Activated naive CD8-positive, alpha-beta T cell treated with anti-CD3 and anti-CD28 coated beads, Interleukin-2, amount 10 ng/mL, durations not matched to agents 7 days and 5 days (primary cell): ENCODE results near the gene KISS1. TPM values are rescaled to one million over a fixed set of nuclear protein-coding genes. Genes with fewer than 3 reads are reported as not detected.

ENCODE experiments used
- ATAC-seq: fragments of 150-1000 bp; cut with Tn5 transposase; one replicate; pipeline ENCODE4 v1.10.0; 2021; ENCODE audit warnings: low read depth, moderate library complexity
- POLR2A ChIA-PET: fragments of 350-600 bp; sonication (Branson Sonifier 250); formaldehyde crosslinking; loops from one replicate; lab custom pipeline; 2021; ENCODE audit warnings: antibody characterized with exemption; lab: Charles Lee
- DNase-seq: peaks from one replicate; pipeline ENCODE4 v3.0.0; 2021
- H3K27ac Mint-ChIP-seq: one replicate; pipeline ENCODE4 v1.8.0; 2022; ENCODE audit warnings: mild to moderate bottlenecking, mixed read lengths
- H3K27me3 Mint-ChIP-seq: one replicate; pipeline ENCODE4 v1.8.0; 2022; ENCODE audit warnings: mild to moderate bottlenecking, moderate library complexity, mixed read lengths
- H3K36me3 Mint-ChIP-seq: one replicate; pipeline ENCODE4 v1.8.0; 2021; ENCODE audit warnings: mild to moderate bottlenecking, mixed read lengths
- H3K4me1 Mint-ChIP-seq: one replicate; pipeline ENCODE4 v1.8.0; 2021; ENCODE audit warnings: mixed read lengths
- H3K4me3 Mint-ChIP-seq: one replicate; pipeline ENCODE4 v1.8.0; 2022; ENCODE audit warnings: mild to moderate bottlenecking, moderate library complexity, mixed read lengths
- H3K9me3 Mint-ChIP-seq: one replicate; pipeline ENCODE4 v1.8.0; 2021; ENCODE audit warnings: mixed read lengths
- total RNA-seq, 2 experiments: library from RNA; stranded (reverse); gene quantifications; one replicate each; pipeline ENCODE4 v1.2.3, GENCODE V29; 2021

The KISS1 gene
- total RNA-seq, 2 experiments from 2014 or later: not detected

DNA sequence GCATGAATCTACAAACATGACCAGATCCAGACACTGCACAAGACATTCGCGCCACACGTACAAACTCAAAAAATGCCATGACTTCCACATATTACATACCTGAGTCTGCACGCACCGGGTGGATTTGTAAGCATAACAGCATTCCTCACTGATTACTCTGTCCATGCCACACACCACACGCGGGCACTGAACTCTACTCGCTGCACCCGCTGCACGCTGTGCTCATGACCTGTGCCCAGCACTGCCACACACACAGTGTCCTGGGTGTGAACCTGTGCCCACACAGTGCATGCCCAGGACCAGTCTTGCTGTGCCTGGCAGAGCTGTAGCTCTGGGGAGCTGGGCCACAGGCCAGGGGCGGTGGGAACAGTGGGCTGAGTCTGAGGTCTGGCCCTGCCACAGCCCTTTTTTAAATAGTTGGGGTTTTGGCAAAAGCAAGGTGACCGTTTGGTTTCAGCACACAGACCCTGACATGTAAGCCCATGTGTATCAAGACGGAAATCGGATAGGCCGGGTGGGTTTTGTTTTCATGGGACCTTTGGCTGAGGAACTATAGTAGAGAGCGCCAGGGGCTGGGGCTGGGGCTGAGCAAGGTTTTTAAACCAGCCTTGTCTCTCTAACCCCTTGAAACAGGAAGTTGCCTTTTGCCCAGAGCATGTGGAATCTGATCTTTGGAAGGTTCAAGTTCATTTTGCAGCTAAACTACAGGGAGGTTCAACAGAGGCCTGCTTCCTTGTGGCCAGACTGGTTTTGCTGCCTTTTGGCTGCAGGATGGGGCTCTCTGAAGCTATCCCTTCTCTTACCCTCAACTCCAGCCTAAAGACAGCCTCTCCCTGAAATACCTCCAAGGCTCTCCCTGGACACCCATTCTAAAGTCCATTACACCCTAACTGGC is 29.8 kb upstream of the KISS1 start:
- Mint-ChIP-seq H3K27ac (no peak overlapping the region), H3K4me3 (no peak overlapping the region), H3K36me3 (no peaks in the 10 kb centered on the region), H3K4me1 (no peaks in the 10 kb centered on the region), H3K9me3 (no peaks in the 10 kb centered on the region), H3K27me3 (no peaks in the 10 kb centered on the region)
- POLR2A ChIA-PET: no interaction called here
- DNase-seq: no peak
- ATAC-seq: no peak

DNA sequence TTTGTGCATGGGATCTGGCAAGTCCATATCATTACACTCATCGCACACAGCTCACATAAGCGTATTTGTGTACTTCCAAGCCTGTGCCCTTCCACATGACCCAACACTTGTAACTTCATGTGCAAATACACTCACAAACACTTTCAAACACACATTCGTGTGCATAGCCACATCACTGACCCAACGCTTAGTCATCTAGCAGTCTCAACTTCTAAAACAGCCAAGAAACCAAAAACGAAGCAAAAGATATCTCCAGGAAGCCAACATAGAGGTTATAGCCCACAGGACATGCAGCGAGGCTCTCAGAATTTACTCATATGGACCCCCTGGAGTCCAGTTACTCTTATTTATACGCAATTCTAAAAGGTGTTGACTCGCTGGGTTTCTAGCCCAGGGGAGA is 28.4 kb upstream of the KISS1 start:
- H3K27me3 Mint-ChIP-seq: no peaks in the 10 kb centered on the region

DNA sequence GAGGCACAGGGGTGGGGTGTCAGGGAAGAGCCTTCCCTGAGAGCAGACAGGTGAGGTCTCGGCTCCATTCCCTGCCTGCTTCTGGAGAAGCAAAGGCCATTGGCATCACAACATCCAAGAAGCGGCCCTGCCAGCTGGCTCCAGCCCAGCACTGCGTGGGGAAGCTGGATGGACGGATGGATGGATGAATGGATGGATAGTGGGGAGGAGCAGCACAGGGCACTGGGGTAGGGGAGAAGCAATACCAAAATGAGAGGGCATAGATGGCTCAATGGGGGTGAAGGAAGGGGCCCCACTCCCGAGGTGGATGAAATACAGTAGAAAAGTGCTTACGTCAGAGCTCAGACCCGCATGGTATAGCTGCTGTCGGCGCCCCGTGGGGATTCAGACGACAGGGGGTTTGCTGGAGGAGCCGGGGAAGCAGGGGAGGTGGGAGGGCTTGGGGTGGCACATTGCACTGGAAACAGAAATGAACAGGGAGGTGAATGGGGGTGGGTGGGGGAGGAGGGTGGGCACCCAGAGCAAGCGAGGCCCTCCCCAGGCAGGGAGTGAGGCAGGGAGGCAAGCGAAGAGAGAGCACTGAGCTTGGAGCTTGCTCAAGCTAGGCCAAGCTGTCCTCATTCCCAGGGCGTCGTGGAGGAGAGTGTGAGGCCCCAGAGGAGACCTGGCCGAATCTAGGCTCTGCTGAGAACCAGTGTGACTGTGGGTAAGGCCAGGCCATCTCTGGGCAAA is 27.0 kb upstream of the KISS1 start:
- DNase-seq (no peak), ATAC-seq (no peak)
- no peak overlapping the region for H3K4me3 Mint-ChIP-seq
- POLR2A ChIA-PET: no interaction called here
- no peaks in the 10 kb centered on the region for H3K9me3 Mint-ChIP-seq
- no peak overlapping the region for H3K27ac Mint-ChIP-seq
- peaks cover 6% of the 10 kb centered on the region for H3K4me1 Mint-ChIP-seq
- no peaks in the 10 kb centered on the region for H3K36me3 Mint-ChIP-seq
- no peaks in the 10 kb centered on the region for H3K27me3 Mint-ChIP-seq

More for the DNA sequence above, 28.4 kb upstream of the KISS1 start:
- H3K9me3 Mint-ChIP-seq: no peaks in the 10 kb centered on the region
- H3K4me3 Mint-ChIP-seq: no peak overlapping the region
- POLR2A ChIA-PET: no interaction called here
- no peaks in the 10 kb centered on the region for H3K36me3 Mint-ChIP-seq
- no peaks in the 10 kb centered on the region for H3K4me1 Mint-ChIP-seq
- ATAC-seq (no peak), DNase-seq (no peak)
- H3K27ac Mint-ChIP-seq: no peak overlapping the region

DNA sequence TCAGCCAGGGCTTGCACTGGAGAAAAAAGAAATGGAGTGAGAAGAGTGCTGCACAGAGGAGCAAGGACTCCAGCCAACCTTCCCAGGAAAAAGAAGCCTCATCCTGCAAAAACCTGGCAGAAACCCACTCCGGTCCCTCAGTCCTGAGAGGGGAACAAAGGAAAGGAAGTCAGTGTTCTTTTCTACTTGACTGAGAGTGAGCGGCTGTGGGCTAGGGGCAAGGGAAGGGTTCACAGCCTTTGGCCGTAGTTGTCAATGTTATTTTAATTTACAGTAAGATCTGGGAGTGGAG is 26.4 kb upstream of the KISS1 start:
- Mint-ChIP-seq H3K36me3 (no peaks in the 10 kb centered on the region), H3K27ac (no peak overlapping the region), H3K9me3 (no peaks in the 10 kb centered on the region), H3K4me3 (no peak overlapping the region), H3K4me1 (peaks cover 6% of the 10 kb centered on the region), H3K27me3 (no peaks in the 10 kb centered on the region)
- POLR2A ChIA-PET: no interaction called here
- ATAC-seq: no peak
- no peak for DNase-seq

DNA sequence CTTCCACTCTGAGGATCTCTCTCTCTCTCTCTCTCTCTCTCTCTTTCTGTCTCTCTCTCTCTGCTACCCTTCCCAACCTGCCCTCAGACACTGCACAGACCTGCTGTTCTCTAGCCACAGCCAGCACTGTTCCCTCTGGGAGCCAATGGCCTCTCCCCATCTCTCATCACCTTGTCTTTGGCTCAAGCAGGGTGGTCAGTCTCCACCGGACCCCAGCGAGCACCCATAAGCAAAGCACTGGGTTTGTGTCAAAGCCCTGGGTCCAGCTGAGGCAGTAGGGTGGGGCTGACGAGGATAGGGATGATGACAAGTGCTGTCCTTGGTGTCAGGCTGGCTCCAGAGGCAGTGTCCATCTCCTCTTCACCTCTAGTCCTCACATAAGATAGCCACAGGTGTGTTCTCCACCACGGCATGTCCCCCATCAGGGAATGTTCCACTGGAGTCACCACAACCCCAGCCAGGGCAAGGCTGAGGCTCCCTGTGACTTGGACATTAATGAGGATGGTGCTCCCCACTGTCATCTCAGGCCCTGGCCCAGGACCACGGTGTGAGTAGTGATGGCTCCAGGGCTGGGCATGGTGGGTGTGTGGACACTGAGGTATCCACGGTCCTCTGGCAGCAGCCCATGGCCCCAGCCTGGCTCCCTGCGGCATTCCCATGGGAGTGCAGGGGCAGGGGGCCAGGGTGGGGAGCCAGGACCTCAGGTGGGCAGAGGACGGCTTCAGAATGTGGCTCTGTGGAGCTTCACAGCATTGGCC is 25.9 kb upstream of the KISS1 start:
- H3K9me3 Mint-ChIP-seq: no peaks in the 10 kb centered on the region
- H3K4me1 Mint-ChIP-seq: peaks cover 6% of the 10 kb centered on the region
- H3K36me3 Mint-ChIP-seq: no peaks in the 10 kb centered on the region
- POLR2A ChIA-PET: no interaction called here
- H3K27ac Mint-ChIP-seq: no peak overlapping the region
- no peak overlapping the region for H3K4me3 Mint-ChIP-seq
- DNase-seq (no peak), ATAC-seq (no peak)
- no peaks in the 10 kb centered on the region for H3K27me3 Mint-ChIP-seq

DNA sequence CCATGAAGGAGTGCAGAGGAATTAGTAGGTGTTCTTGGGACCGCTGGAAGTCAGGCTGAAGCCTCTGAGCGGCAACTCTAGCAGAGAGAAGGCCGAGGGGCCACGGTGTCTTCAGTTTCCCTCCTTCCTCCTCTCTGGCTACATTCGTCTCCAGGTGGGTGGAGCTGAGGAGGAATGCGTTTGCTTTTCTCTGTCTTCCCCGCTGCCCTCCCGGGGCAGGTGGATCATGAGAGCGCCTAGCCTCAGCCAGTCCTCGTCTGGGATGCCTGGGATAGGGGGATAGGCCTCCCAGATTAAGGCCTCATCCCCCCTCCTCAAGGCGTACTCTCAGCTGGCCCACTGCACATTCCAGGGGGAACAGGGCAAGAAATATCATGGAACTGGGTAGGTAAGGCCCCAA is 25.0 kb upstream of the KISS1 start:
- ATAC-seq: no peak
- Mint-ChIP-seq H3K4me1 (peaks cover 6% of the 10 kb centered on the region), H3K27me3 (no peaks in the 10 kb centered on the region), H3K9me3 (no peaks in the 10 kb centered on the region), H3K4me3 (no peak overlapping the region), H3K36me3 (no peaks in the 10 kb centered on the region), H3K27ac (no peak overlapping the region)
- POLR2A ChIA-PET: no interaction called here
- DNase-seq: no peak

DNA sequence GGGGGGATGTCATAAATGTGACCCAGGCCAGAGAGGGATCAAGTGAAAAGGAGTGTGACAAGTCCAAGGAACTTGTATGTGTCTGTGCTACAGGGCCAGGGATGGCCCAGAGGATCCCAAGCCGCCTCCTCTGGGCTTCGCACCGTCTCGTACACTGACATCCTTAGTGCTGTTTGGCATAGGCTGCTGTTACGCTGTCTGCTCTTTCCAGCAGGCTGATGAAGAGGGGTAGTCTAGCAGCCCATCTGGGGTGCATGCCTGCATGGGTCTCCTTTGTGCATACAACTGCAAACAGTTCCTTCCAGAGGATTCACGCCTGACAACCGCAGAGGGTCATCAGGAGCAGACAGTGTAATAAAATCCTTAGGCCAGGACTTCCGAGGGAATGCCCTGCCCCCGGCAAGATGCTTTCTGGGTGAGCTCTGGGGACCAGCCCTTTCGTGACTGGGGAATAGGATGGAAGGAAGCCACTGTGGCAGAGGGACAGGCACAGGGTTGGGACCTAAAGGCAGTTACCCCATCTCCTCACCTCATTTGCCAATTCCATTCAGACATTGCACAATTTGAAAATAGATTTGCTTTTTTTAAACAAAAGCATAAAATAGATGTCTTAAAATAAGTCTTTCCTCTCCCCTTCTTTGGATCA is 23.8 kb upstream of the KISS1 start:
- Mint-ChIP-seq H3K27me3 (no peaks in the 10 kb centered on the region), H3K4me3 (no peak overlapping the region), H3K27ac (no peak overlapping the region), H3K4me1 (peaks cover 6% of the 10 kb centered on the region), H3K9me3 (no peaks in the 10 kb centered on the region), H3K36me3 (no peaks in the 10 kb centered on the region)
- ATAC-seq (no peak), DNase-seq (no peak)
- POLR2A ChIA-PET: no interaction called here

DNA sequence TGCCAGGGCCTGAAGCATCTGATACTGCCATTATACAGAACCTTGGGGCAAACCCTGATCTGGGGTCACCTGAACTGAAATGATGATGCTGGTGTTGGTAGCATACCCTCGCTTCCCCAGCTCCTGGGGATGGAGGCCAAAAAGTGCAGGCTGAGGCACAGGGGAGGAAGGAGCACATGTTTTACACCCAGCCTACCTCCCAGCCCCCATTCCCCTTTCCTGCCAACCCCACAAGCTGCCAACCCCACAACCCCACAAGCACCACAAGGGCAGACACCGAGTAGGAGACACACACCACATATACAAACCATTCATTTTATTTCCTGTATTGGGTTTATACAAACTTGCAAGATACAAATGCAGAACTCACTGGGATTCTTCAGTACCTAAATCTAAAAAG is 22.3 kb upstream of the KISS1 start:
- H3K4me3 Mint-ChIP-seq: no peak overlapping the region
- no peaks in the 10 kb centered on the region for H3K9me3 Mint-ChIP-seq
- H3K27ac Mint-ChIP-seq: no peak overlapping the region
- no peak for DNase-seq
- POLR2A ChIA-PET: interaction anchor here (0.6 kb wide), 1 partner anchor 167 kb away, joined by 3 read pairs; no protein-coding TSS in a partner anchor
- ATAC-seq: peak; percentile 57
- no peaks in the 10 kb centered on the region for H3K36me3 Mint-ChIP-seq
- peaks cover 10% of the 10 kb centered on the region for H3K4me1 Mint-ChIP-seq
- peaks cover 4% of the 10 kb centered on the region for H3K27me3 Mint-ChIP-seq

DNA sequence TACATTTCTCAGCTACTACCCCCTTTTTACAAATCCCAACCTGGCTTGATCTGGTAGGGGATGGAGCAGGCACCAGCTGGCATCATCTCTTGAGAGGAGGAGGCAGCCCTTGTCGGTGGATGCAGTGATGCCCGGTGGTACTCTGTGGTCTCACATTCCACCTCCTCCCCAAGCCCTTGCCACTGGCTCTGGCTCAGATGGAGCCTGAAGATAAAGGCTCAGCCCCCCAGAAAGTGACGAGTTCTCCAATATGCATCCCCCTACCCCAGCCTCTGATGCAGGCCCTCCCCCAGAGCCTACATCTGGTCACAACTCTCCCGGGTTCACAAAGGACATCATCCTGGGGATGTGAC is 21.3 kb upstream of the KISS1 start:
- ATAC-seq (no peak), DNase-seq (no peak)
- POLR2A ChIA-PET: no interaction called here
- Mint-ChIP-seq H3K27me3 (peaks cover 4% of the 10 kb centered on the region), H3K27ac (no peak overlapping the region), H3K36me3 (no peaks in the 10 kb centered on the region), H3K4me1 (peaks cover 10% of the 10 kb centered on the region), H3K4me3 (no peak overlapping the region), H3K9me3 (no peaks in the 10 kb centered on the region)

DNA sequence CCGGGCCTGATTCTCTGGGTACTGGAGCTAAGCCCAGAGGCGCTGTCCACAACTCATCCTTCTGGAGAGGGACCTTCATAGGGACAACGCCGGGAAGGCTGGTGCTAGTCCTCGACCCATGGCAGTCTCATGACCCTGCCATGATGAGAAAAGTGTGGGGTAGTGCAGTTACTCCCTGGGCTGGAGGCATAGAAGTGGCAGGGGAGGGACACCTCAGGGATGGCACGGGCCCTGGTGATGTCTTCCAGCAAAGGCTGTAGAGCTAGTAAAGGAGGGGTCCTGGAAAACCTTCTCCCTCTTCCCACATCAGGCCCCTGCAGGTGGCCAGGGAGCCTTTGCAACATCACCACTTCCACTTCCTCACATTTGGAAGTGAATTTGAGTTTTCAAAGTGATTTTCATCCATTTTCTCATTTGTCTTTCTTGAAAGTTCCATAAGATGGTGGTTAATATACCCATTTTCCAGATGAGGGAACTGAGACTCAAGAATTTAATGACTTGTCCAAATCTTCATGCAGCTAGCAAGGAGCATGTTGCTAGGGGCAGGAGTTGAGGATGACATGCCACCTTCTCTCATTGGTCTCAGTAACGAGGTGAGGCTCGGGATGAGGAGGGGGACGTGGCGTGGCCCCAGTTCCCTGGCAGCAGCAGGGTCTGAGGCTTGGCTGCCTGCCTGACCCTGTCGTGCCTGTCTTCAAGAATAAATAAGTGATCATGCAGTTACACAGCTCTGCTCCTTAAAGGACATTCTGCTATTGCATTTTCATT is 20.8 kb upstream of the KISS1 start:
- no peaks in the 10 kb centered on the region for H3K36me3 Mint-ChIP-seq
- POLR2A ChIA-PET: no interaction called here
- no peaks in the 10 kb centered on the region for H3K9me3 Mint-ChIP-seq
- ATAC-seq (no peak), DNase-seq (no peak)
- H3K27me3 Mint-ChIP-seq: peaks cover 4% of the 10 kb centered on the region
- H3K27ac Mint-ChIP-seq: no peak overlapping the region
- H3K4me1 Mint-ChIP-seq: peaks cover 10% of the 10 kb centered on the region
- H3K4me3 Mint-ChIP-seq: no peak overlapping the region

DNA sequence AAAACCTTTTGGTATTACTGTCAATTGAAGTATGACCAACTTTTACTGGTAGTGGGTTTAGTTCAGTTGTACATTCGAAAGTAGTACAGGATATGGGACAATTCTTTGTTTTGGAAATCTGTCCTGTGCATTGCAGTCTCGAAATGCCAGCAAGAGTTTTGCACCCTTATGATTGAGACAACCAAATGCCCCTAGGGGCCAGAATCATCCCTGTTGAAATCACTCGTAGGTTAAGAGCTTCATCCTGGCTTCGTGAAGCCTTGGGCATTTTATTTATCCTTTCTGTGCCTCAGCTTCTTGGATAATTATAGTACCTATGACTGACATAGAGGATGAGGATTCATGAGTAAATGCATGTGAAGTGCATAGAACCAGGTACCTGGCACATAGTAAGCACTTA is 19.9 kb upstream of the KISS1 start:
- ATAC-seq (no peak), DNase-seq (no peak)
- Mint-ChIP-seq H3K9me3 (no peaks in the 10 kb centered on the region), H3K27me3 (peaks cover 4% of the 10 kb centered on the region), H3K4me3 (no peak overlapping the region), H3K4me1 (peaks cover 10% of the 10 kb centered on the region), H3K27ac (no peak overlapping the region), H3K36me3 (no peaks in the 10 kb centered on the region)
- POLR2A ChIA-PET: no interaction called here

DNA sequence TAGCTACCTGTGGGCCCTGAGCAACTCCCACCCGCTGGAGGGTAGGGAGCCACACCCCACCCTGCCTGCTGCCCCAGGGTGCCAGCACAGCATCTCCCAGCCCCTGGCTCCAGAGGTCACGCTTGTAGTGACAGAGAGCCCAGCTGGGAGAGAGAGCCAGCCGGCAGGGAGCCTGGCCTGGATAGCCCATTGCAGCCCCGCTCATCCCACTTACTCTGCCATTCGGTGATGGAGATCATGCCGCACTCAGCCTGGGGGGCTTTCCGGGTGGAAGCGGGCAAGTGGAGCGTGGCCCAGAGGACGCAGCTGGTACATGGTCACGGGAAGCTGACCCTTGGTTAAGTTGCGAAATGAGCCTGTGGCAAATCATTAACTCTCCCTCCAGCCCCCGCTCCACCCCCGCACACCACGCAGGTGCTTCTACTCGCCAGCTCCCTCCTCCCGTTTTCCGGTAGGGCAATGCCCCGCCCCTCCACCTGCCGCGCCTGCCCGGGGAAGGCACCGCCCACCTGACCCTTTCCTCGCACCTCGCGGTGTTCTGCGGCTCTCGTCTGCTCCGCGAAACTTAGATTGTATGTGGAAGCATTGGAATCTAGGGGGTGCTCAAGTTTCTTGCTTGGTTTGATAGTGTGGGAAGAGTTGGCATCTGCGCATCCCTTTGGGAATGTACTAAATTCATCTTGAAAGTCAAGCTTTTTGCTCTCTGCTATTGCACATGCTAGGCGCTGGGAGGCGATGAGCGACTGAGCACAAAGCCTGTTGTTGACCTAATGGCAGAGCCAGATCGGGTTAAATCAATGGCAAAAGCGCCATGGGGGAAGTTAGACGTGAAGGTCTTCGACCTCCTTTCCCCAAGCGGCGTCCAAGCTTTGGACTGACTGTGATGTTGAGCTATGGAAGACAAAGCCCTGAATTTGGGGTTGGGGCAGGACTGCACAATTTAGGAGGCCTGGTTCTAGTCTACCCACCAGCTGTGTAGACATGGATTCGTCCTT is 17.7 kb upstream of the KISS1 start, which contains the start of gene GOLT1A:
GOLT1A (minus strand) TSS at position 321 of the 995 bp plus-strand sequence; CDS start at position 239, 82 bp downstream.
- Mint-ChIP-seq H3K27ac (no peak within 1 kb of the TSS), H3K27me3 (peaks cover 4% of the 10 kb centered on the region), H3K4me3 (peak within 1 kb of the TSS; percentile 32), H3K9me3 (no peaks in the 10 kb centered on the region), H3K4me1 (peaks cover 9% of the 10 kb centered on the region), H3K36me3 (no peaks in the 10 kb centered on the region)
- POLR2A ChIA-PET: no interaction called here
- ATAC-seq (peak; percentile 64), DNase-seq (peak; percentile 53)
